NCI-H2029 treated with DMSO at 0.1 percent for 48 hours (cell line): ENCODE results near the gene SSX2IP.
"Not testable (repeated sequence)": the region's sequence is repeated elsewhere in the genome, so short reads cannot be mapped to it uniquely, and the experiment has no call there.

ENCODE experiments used
- DNase-seq: peaks from one replicate; lab custom pipeline; 2025; lab: John Stamatoyannopoulos, UW

Gene SSX2IP

DNA sequence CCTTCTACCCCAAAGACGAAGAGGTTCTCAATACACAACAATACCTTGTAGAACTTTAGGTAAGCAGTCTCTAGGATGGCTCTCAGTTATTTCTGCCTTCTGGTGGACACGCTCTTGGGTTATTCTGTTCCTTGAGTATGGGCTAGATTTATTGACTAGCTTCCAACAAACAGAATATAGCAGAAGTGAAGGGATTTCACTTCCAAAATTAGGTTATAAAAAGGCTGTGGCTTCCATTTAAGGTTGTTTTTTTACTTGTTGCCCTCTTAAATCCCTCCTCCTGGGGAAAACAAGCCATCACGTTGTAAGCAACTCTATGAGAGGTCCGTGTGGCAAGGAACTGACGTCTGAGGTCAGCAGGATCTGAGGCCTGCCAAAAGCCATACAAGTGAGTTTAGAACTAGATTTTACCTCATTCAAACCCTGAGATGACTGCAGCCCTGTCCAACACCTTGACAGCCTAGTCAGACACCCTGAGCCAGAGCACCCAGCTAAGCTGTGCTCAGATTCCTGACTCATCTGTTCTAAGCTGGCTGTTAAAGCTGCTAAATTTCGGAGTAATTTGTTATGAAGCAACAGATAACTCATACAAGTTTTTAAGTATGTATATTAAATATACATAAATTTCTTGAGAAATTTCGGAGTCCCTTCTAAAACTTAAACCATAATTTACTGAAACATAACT is 12.7 kb downstream of the SSX2IP start:
- DNase-seq, result no peak

GRCh38 chr1:84675631-84676030 is 14.6 kb downstream of the SSX2IP start:
- DNase-seq, result no peak

DNA sequence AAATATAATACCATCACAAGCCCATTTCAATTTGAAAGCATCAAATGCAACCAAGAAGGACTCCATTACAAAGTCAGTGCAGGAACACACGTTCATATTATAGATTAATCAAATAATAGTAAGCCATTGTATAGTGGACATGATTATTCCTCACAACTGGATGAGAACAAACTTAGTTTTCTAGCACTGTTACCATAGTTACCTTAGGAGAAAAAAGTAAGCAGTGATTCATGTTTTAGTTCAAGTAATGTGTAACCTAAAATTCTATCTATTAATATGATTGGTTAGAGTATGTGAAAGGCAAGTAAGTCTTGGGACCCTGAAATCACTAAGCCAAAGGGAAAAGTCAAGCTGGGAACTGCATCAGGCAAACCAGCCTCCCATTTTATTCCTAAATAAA is 15.2 kb downstream of the SSX2IP start:
- no peak for DNase-seq

DNA sequence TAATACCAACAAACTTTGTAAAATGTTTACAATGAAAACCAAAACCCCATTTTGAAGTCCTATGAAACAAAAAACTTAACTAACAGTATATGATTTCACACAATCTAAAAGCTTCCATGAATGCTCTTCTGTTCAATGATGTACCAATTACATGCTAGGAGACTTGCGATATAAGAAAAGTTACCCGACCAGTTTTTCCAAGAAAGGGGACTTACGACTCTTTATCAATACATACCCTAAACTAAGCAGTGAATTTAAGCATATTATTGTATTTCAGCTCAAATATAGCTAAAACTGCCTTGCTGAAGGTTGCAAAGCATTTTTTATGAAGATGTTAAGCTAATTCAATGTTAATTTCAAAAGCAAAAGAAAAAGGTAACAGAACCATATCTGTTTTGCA is 15.6 kb downstream of the SSX2IP start:
- no peak for DNase-seq

DNA sequence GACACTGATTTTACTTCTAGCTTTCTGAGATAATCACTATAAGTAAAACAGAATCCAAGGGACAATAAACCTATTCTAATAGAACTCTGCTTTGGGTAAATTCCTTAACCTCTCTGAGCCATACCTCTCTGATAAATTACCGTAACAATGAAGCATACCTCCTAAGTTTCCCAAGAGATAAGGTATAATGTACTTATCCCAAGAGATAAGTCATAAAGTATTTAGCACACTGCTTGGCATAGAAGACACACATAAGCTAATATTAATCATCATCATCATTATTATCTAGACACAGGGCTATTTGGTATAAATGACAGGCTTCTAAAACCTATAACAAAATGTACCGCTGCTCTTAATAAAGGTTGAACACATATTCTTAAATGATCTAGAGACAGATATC is 16.2 kb downstream of the SSX2IP start:
- DNase-seq, result no peak

DNA sequence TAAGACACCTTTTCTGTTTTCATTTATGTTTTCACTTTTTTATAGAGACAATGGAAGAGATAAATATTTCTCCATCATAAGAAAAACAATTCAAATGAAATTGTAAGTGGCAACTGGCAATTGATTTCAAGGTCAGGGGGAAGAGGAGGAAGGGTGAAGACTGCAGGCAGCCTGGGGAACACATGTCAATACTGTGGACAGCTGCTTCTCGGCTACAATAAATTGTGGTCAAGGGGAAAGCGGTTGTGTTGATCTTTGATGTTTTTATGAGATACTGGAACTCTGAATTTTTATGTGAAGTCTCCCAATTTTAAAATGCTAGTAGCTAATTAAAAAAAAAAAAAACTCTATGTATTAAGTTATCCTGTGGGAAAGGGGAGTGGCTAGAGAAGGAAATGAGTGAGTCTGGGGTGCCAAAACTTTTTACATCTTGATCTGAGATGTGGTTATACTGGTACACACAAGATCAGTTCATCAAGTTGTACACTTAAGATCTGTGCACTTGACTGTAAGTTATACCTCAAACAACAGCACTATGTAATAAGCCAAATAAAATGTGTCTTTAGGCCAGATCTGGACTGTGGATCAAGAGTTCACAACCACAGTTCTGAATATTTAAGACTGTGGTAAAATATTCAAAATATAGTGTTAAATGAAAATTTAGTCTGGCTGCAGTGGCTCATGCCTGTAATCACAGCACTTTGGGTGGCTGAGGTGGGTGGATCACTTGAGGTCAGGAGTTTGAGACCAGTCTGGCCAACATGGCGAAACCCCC is 18.0 kb downstream of the SSX2IP start:
- no peak for DNase-seq

DNA sequence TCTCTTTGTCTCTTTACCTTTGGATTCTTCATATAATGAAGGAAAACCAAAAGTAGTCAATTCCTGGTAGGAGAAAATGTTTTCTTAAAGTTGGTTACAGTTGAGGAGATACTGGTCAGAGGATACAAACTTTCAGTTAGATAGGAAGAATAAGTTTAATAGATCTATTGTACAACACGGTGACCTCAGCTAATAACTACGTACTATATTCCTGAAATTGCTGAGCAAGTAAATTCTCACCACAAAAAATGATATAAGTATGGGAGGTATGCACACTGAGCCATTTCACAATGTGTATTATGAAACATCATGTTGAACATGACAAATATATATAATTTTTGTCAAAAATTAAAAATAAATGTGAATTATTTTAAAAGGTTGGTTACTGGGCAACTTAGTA is 20.4 kb downstream of the SSX2IP start:
- DNase-seq, result no peak

GRCh38 chr1:84668185-84668584 is 22.1 kb downstream of the SSX2IP start:
- DNase-seq, result no peak

DNA sequence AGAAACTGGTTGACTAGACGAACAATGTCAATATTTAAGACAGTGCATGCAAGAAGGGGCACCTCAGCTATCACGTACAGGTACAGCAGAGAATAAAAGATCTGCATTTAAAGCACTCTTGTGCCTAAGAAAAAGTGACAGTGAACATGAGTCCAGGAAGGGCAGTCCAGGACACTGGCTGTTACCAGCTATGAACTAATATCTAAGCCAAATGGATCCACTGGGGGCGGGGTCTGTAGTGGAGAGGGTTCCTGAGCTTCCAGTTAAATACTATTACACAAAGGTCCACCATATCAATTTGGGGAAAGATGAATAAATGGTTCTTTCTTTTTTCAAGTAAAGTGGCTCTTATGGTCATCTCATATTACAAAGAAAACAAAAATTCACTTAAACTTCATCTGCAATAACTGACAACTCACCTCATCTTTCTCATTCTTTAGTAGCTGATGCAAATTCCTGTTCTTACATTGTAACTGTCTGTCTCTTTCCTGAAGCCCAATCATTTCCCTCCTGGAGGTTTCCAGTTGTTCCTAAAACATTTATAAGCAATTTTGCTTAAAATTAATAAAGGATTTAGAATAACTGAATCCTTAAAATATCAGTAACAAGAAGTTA is 24.5 kb downstream of the SSX2IP start:
- DNase-seq, result peak; percentile 31

DNA sequence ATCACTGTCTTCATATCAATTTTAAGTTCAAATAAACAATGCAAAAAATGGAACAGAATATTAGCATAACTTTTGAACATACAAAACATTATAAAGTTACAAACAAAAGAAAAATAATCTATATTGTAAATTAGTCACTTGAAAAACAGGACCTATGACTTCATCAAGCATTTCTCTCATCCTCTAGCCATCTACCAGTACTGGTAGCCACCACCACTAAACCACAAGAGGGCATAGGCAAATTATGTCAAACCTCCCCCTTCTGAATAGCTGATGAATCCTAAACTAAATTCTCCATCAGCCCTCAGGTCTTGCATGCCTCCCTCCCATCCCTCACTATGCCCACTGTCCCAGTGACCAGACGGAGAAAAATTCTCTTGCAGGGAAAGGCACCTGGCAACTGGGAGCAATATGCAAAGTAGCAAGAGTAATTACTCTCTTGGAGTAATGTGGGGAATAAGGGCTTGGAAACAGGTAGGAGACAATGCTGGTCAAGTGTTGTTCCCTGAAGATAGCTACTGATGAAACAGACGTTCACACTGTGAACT is 37.1 kb downstream of the SSX2IP start:
- no peak for DNase-seq

- no peak for DNase-seq
These were observed 45.8 kb downstream of the SSX2IP start for GRCh38 chr1:84644472-84644871.

DNA sequence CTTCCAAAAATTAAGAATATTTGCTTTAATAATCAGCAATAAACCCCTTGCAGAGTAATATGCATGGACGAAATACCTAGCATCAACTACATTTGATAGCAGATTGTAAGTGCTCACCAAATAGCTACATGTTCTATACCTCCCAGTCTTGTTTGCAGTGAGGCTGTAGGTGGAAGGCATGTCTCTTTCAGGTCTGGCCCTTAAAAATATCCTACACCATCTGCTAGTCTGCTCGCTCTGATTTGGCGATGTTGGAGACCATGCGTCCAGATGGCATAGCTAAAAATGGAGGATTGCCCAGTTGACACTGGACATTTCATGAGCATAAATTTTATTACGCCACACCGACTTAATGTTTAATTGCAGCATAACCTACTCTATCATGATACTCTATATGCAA is 47.1 kb downstream of the SSX2IP start:
- DNase-seq, result no peak

- DNase-seq, result no peak
These were observed 47.5 kb downstream of the SSX2IP start for GRCh38 chr1:84642774-84643173.

GRCh38 chr1:84639731-84640130 is 50.5 kb downstream of the SSX2IP start:
- DNase-seq, result not testable (repeated sequence)

DNA sequence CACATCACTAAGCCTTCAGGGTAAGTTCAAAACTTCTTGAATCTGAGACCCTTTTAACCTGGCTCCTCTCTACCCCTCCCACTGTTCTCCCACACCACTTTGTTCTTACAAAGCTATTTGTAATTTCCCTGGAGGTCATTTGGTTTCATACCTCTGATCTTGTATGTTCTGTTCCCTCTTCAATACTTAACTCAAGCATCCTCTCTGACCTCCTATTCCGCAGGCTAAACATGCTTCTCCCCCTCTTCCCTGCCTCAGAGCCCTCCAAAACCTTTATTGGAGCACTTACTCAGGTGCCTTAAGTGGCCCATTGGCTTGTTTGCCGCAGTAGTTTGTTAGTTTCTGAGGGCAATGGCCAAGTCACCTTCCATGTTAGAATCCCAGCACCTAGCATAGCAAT is 54.8 kb downstream of the SSX2IP start:
- no peak for DNase-seq

- DNase-seq, result no peak
These were observed 55.6 kb downstream of the SSX2IP start for GRCh38 chr1:84634536-84635205.

DNA sequence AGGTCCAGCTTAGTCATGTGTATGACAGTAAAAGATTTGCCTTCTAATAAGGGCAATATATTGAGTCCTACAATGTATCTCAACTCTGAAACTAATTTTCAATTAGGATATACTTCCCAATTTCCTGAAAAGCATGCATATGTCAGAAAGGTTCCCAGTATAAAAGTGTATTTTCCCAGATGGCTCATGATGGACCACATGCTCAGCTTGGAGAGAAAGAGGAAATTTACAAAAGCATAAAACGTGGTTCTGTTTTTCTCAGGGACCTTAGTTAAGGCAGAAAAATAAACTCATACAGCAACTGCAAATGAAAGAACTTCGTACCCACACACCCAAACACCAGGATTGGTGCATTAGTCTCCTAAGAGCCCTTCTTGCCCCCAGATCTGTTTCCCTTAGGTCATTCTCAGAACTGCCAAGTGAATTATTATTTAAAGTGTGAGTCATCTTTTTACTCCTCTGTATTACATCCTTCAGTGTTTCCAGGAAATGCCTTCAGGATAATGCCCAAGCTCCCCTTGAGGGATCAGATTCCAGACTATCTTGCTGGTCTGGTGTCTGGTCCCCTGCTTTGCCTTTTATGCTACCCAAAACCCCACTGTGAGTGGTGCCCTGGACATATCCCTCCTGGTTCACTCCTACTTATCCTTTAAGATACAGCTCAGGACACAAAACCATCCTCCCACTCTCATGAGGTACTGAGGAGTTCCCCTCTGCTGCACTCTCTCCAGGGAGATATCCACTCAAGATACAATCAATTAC is 57.4 kb downstream of the SSX2IP start:
- no peak for DNase-seq

GRCh38 chr1:84632137-84632536 is 58.1 kb downstream of the SSX2IP start:
- no peak for DNase-seq

- DNase-seq, result no peak
These were observed 65.4 kb downstream of the SSX2IP start for GRCh38 chr1:84624876-84625275.

GRCh38 chr1:84621553-84621952 is 68.7 kb downstream of the SSX2IP start:
- no peak for DNase-seq

DNA sequence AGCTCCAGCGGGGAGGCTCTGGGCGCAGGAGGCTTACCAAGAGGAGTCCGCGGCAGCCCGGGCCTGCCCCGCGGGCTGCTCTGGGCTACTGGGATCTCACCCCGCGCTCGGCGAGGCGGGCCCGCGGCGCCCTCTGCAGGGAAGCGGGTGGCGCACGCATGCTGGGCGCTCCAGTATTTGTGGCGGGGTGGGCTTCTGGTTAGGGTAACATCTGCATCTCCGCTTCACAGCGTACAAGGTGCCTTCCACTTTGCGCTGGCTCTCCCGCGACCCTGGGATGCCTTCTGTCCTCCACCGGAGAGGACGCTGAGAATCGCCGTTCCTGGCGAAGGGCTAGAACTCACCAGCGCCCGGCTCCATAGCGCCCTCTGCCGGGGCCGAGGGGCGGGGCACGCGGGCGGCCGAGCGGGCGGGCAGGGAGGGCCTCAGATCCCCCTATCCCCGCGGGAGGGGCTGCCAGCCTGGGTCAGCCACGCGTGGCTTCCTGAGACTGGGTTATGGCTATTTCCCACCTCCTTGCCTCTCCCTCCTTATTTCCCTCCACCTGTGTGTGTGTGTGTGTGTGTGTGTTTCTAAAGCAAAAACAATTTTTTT is 69.4 kb downstream of the SSX2IP start:
- DNase-seq, result peak; percentile 59
